GM12872 (cell line): ENCODE measurements around the gene DACT1.
A peak's percentile ranks its signal among the peaks of the same experiment; 100 is the strongest.

Source experiments
- CTCF ChIP-seq: IDR thresholded peaks from 3 replicates; pipeline ENCODE4 v1.5.1; 2011; ENCODE audit warnings: low read depth, mild to moderate bottlenecking, low read length, moderate library complexity; ENCODE audit not compliant: insufficient read depth

Gene DACT1

GRCh38 chr14:58631732-58632131 is 6.0 kb upstream of the DACT1 start:
- no peak for TF ChIP-seq CTCF

GRCh38 chr14:58633831-58634230 is 3.9 kb upstream of the DACT1 start:
- no peak for TF ChIP-seq CTCF

- TF ChIP-seq CTCF: no peak
Observed at GRCh38 chr14:58634406-58635090, 3.2 kb upstream of the DACT1 start.

GRCh38 chr14:58635091-58635830 is 2.5 kb upstream of the DACT1 start:
- no peak; the same call in 2 of the 3 replicates for TF ChIP-seq CTCF

GRCh38 chr14:58636129-58636528 is 1.6 kb upstream of the DACT1 start:
- no peak for TF ChIP-seq CTCF

DNA sequence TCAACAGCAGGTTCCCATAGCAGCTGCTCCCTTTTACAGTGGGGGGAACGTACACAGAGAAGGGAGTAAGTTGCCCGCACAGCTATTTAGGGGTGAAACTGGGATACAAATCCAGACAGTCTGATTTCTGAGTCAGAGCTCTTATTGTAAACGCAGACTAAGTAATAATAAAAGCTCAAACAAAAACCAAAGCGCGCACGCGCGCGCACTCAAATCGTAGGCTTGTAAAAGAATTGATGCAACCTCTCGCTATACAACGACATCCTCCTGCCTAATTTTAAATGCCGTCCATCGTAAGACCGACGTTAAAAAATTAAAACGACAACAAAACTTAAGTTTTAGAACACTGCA is 747 bp upstream of the DACT1 start:
- no peak for TF ChIP-seq CTCF

GRCh38 chr14:58638231-58639197 is 752 bp downstream of the DACT1 start:
- 0 out of 3 replicates have a peak, but pooled peaks have one; percentile 14 for TF ChIP-seq CTCF
